K562 (cell line): ENCODE data around the gene TBL1XR1. TPM values are rescaled to one million over a fixed set of nuclear protein-coding genes. Genes with fewer than 3 reads are reported as not detected.

Experiments
- ATAC-seq: fragments of 200-7000 bp; cut with Tn5 transposase; 3 replicates; pipeline ENCODE4 v1.9.1; 2020; ENCODE audit warnings: moderate library complexity
- BruUV-seq: library from RNA; stranded (reverse); fragments of 400-500 nt; replicated peaks from 2 replicates; lab custom pipeline; 2021; lab: Mats Ljungman, UMichigan
- CTCF ChIA-PET: fragments of 300-600 bp; formaldehyde crosslinking; extraction: SDS; loops from one replicate; lab custom pipeline; 2021; ENCODE audit warnings: low intra/inter-chr PET ratio; lab: Yijun Ruan, JAX
- POLR2A ChIA-PET: fragments of 300-600, 350-650 bp; sonication (Branson Sonifier 250); formaldehyde crosslinking; extraction: SDS; loops from one replicate; lab custom pipeline; 2021; ENCODE audit warnings: antibody characterized with exemption, inconsistent platforms; lab: Yijun Ruan, JAX
- DNase-seq, 4 experiments: peaks; one replicate each; pipeline versions ENCODE4 v3.0.0 to v3.0.0-alpha.2; 2011 to 2018; ENCODE audit warnings: low spot score in 3 of 4, mixed read lengths in 3 of 4; ENCODE audit errors: extremely low read depth in 1 of 4
- FAIRE-seq: peaks from 2 replicates; lab custom pipeline; 2011; peaks lifted over from hg19 to GRCh38; lab: Jason Lieb, UNC
- H2AFZ ChIP-seq: 2 replicates; pipeline ENCODE4 v1.6.0; 2011; ENCODE audit warnings: low read depth, low read length, control low read depth, inconsistent platforms
- H3K27ac ChIP-seq: fragments of 200-600 bp; 3 replicates; pipeline ENCODE4 v1.8.0; 2011; ENCODE audit warnings: low read depth, mild to moderate bottlenecking, control low read depth, inconsistent platforms, low read length, moderate library complexity, mixed read lengths; ENCODE audit errors: extremely low read depth
- H3K27me3 ChIP-seq, 2 experiments: fragments of 300-600 bp in 1 of 2; 2 replicates in 1 of 2; 3 replicates in 1 of 2; pipeline versions ENCODE4 v1.6.0 to v1.8.0; 2011; ENCODE audit warnings: inconsistent platforms in 2 of 2, low read length in 2 of 2, mild to moderate bottlenecking in 1 of 2, mixed read lengths in 1 of 2, moderate library complexity in 1 of 2; ENCODE audit not compliant: control insufficient read depth in 2 of 2, insufficient read depth in 2 of 2
- H3K36me3 ChIP-seq: fragments of 300-600 bp; 3 replicates; pipeline ENCODE4 v1.8.0; 2011; ENCODE audit warnings: mild to moderate bottlenecking, low read length, inconsistent platforms; ENCODE audit not compliant: control insufficient read depth, insufficient read depth
- H3K4me1 ChIP-seq, 2 experiments: fragments of 200-600 bp in 1 of 2; replicated peaks in 1 of 2; 2 replicates in 1 of 2; 3 replicates in 1 of 2; pipeline versions ENCODE4 v1.5.1 to v1.8.0; 2011; ENCODE audit warnings: inconsistent platforms in 2 of 2, low read length in 2 of 2, mild to moderate bottlenecking in 1 of 2, mixed read lengths in 1 of 2, moderate library complexity in 1 of 2; ENCODE audit not compliant: control insufficient read depth in 2 of 2, insufficient read depth in 2 of 2
- H3K4me2 ChIP-seq: 2 replicates; pipeline ENCODE4 v1.6.1; 2011; ENCODE audit warnings: low read length, control low read depth, inconsistent platforms, mixed read lengths; ENCODE audit not compliant: insufficient read depth
- H3K4me3 ChIP-seq: fragments of 200-600 bp; sonication (generic), shearing (Covaris generic); 2 replicates; pipeline ENCODE4 v1.5.1; 2016; ENCODE audit warnings: control low read depth, inconsistent platforms
- H3K79me2 ChIP-seq: fragments of 200-600 bp; 3 replicates; pipeline ENCODE4 v1.8.0; 2011; ENCODE audit warnings: low read length, inconsistent platforms; ENCODE audit not compliant: control insufficient read depth, insufficient read depth
- H3K9ac ChIP-seq, 2 experiments: 2 replicates each; pipeline versions ENCODE4 v1.6.0 to v1.6.1; 2011; ENCODE audit warnings: low read depth in 2 of 2, low read length in 2 of 2, control low read depth in 1 of 2, inconsistent platforms in 1 of 2, mild to moderate bottlenecking in 1 of 2, mixed read lengths in 1 of 2; ENCODE audit not compliant: insufficient read depth in 1 of 2
- H3K9me1 ChIP-seq: one replicate; pipeline ENCODE4 v1.6.0; 2011; ENCODE audit warnings: inconsistent platforms, mild to moderate bottlenecking, low read length, moderate library complexity; ENCODE audit not compliant: control insufficient read depth, insufficient read depth
- H3K9me3 ChIP-seq: replicated peaks from 2 replicates; pipeline ENCODE4 v1.5.1; 2011; ENCODE audit warnings: low read depth, low read length, inconsistent platforms; ENCODE audit not compliant: control insufficient read depth, insufficient read depth
- H4K20me1 ChIP-seq: replicated peaks from 2 replicates; pipeline ENCODE4 v1.6.1; 2011; ENCODE audit warnings: low read length, inconsistent platforms, mixed read lengths; ENCODE audit not compliant: control insufficient read depth, insufficient read depth
- BACH1 ChIP-seq: fragments of 200-800 bp; sonication (Bioruptor generic); IDR thresholded peaks from 2 replicates; pipeline ENCODE4 v1.6.1; 2016; ENCODE audit warnings: missing genetic modification characterization, missing compliant biosample characterization
- HBP1 ChIP-seq: fragments of 450-650 bp; formaldehyde crosslinking; IDR thresholded peaks from 2 replicates; pipeline ENCODE4 v1.4.0; 2022; ENCODE audit warnings: missing genetic modification characterization
- HMBOX1 ChIP-seq: sonication (generic); IDR thresholded peaks from 2 replicates; pipeline ENCODE4 v1.6.1; 2016
- HMGXB4 ChIP-seq: sonication (generic); formaldehyde crosslinking; IDR thresholded peaks from 2 replicates; pipeline ENCODE4 v1.8.1; 2023; ENCODE audit warnings: mild to moderate bottlenecking, missing genetic modification reagents
- NFE2L1 ChIP-seq: fragments of 450-650 bp; IDR thresholded peaks from 2 replicates; pipeline ENCODE4 v1.6.1; 2016; ENCODE audit warnings: missing genetic modification characterization, low read depth, mild to moderate bottlenecking, missing compliant biosample characterization, moderate library complexity, borderline replicate concordance
- SIN3A ChIP-seq, 2 experiments: fragments of 150-350 bp in 1 of 2; IDR thresholded peaks; 2 replicates each; pipeline ENCODE4 v1.6.1; 2011 to 2016; ENCODE audit warnings: borderline replicate concordance in 2 of 2, low read depth in 2 of 2, low read length in 2 of 2, mild to moderate bottlenecking in 2 of 2, moderate library complexity in 2 of 2; ENCODE audit not compliant: control insufficient read depth in 1 of 2
- TOE1 ChIP-seq, 2 experiments: fragments of 450-650 bp in 1 of 2; sonication (generic) in 1 of 2; formaldehyde crosslinking in 1 of 2; IDR thresholded peaks; 2 replicates each; pipeline versions ENCODE4 v1.7.1 to v1.8.0; 2016 to 2022; ENCODE audit warnings: borderline replicate concordance in 2 of 2, mild to moderate bottlenecking in 2 of 2, antibody characterized with exemption in 1 of 2, inconsistent platforms in 1 of 2, low read depth in 1 of 2, missing genetic modification reagents in 1 of 2, moderate library complexity in 1 of 2
- YBX1 ChIP-seq: fragments of 450-650 bp; IDR thresholded peaks from 2 replicates; pipeline ENCODE4 v1.7.1; 2016; ENCODE audit warnings: mild to moderate bottlenecking
- ZFP1 ChIP-seq: fragments of 450-650 bp; formaldehyde crosslinking; IDR thresholded peaks from 2 replicates; pipeline ENCODE4 v1.4.0; 2020; ENCODE audit warnings: mild to moderate bottlenecking, mixed read lengths
- ZFP91 ChIP-seq: sonication (generic); formaldehyde crosslinking; IDR thresholded peaks from 2 replicates; pipeline ENCODE4 v1.8.0; 2022; ENCODE audit warnings: mild to moderate bottlenecking, missing genetic modification reagents
- ZNF316 ChIP-seq: fragments of 450-650 bp; IDR thresholded peaks from 2 replicates; pipeline ENCODE4 v1.6.1; 2016
- WGBS: fragments of 100-300 bp; shearing (Covaris generic); methylation state at CpG from one replicate; pipeline ENCODE4 v1.1.6; 2016; ENCODE audit warnings: low coverage, mixed read lengths; ENCODE audit not compliant: insufficient coverage; ENCODE audit errors: missing lambda C conversion rate; 5-methylcytosine and 5-hydroxymethylcytosine counted together
- in situ Hi-C: fragments of 300-500 bp; cut with MboI; formaldehyde crosslinking; loops from 4 replicates; pipeline ENCODE4 v1.15.0; 2018; ENCODE audit warnings: inconsistent platforms, mixed read lengths
- intact Hi-C: fragments of 100-400 bp; cut with micrococcal nuclease; formaldehyde crosslinking; loops from 2 replicates; pipeline ENCODE4 v1.14.2; 2022
- polyA plus RNA-seq, 8 experiments: library from polyadenylated mRNA; depleted of rRNA in 4 of 8; stranded (reverse) in 5 of 8; unstranded in 3 of 8; fragments of >200 nt; fragmentation: Nextera tagmentation in 2 of 8; fragmentation: Illumina TruSeq in 1 of 8; extraction: Ambion mirVana in 2 of 8; extraction: Trizol in 1 of 8; gene quantifications; 2 replicates each; pipeline versions ENCODE4 v1.2.1 to v1.2.3, GENCODE V29; 2011 to 2014; ENCODE audit warnings: inconsistent platforms in 1 of 8, missing spikeins in 1 of 8
- total RNA-seq, 7 experiments: library from RNA; depleted of rRNA in 6 of 7; stranded (reverse); fragments of >200 nt in 6 of 7; fragmentation: Illumina TruSeq in 2 of 7; extraction: Trizol in 2 of 7; gene quantifications; 2 replicates each; pipeline versions ENCODE4 v1.2.1 to v1.2.3, GENCODE V29; 2011 to 2021; ENCODE audit warnings: low replicate concordance in 1 of 7

Gene TBL1XR1
- total and polyA plus RNA-seq, 9 of the 15 experiments (the other 6 are each of a cell fraction or from before 2014, with no cell fraction given): 19.6 to 171 (median 83.3) TPM

- H4K20me1 ChIP-seq: peaks cover 52% of the 10 kb centered on the region
- ChIA-PET POLR2A (interaction anchor here (0.6 to 2.8 kb wide), 11 partner anchors 9 to 366 kb away, joined by 3 to 18 read pairs (median 3); no protein-coding TSS in a partner anchor), CTCF (interaction anchor here (0.6 kb wide), 1 partner anchor 121 kb away, joined by 3 read pairs; no protein-coding TSS in a partner anchor)
- DNase-seq (no peak), ATAC-seq (peak; percentile 5; the same call in 2 of the 3 replicates), FAIRE-seq (no peak)
- H3K9me3 ChIP-seq: no peaks in the 10 kb centered on the region
- H3K27ac ChIP-seq: peak overlapping the region; percentile 23; the same call in 1 of the 3 replicates
- H3K79me2 ChIP-seq: peaks cover 100% of the 10 kb centered on the region
- no peak overlapping the region for H3K4me2 ChIP-seq
- H3K9ac ChIP-seq: peak overlapping the region in 1 of 2 experiments; percentile 16; a peak in 1 of 4 replicates
- WGBS: 24% methylated on average over 5 of the region's 5 CpGs
- in situ Hi-C loops (no loop called here), intact Hi-C loops (loop anchor here (2.0 to 10.0 kb wide), 2 partner anchors 14 to 216 kb away; no protein-coding TSS in a partner anchor)
- H3K36me3 ChIP-seq: peaks cover 11% of the 10 kb centered on the region; the same call in 1 of the 3 replicates
- no peaks in the 10 kb centered on the region for H3K27me3 ChIP-seq
- H3K9me1 ChIP-seq: peaks cover 4% of the 10 kb centered on the region
- H2AFZ ChIP-seq: no peak overlapping the region
- no peak overlapping the region for H3K4me3 ChIP-seq
- peaks cover 36 to 38% of the 10 kb centered on the region in 2 experiments; a peak in 4 of 5 replicates for H3K4me1 ChIP-seq
- BruUV-seq: no TSS peak
- TF ChIP-seq NFE2L1 (tag) (no peak), HMGXB4 (CRISPR knock-in tag) (no peak), YBX1 (no peak), ZNF316 (no peak), HMBOX1 (no peak), ZFP91 (CRISPR knock-in tag) (no peak), HBP1 (CRISPR knock-in tag) (no peak), ZFP1 (CRISPR knock-in tag) (no peak), SIN3A (IDR thresholded peaks at IDR 0.05; ENCODE audit: borderline replicate concordance in 2 of 2, control insufficient read depth in 1 of 2, low read depth in 2 of 2, low read length in 2 of 2) (no peak), TOE1 (IDR thresholded peaks at IDR 0.05; ENCODE audit: borderline replicate concordance) (no peak), TOE1 (CRISPR knock-in tag; IDR thresholded peaks at IDR 0.05; ENCODE audit: borderline replicate concordance, low read depth) (no peak), BACH1 (tag) (no peak)
Observed at GRCh38 chr3:177180506-177180905, 16.8 kb downstream of the TBL1XR1 start.
